HepG2 (cell line): Measurements from ENCODE around the gene MCU. TPM values are rescaled to one million over a fixed set of nuclear protein-coding genes. Genes with fewer than 3 reads are reported as not detected.

ENCODE experiments used
- CHD4 ChIP-seq: fragments of 200-600 bp; sonication (generic); IDR thresholded peaks from 2 replicates; pipeline ENCODE4 v1.7.0; 2017; ENCODE audit warnings: mild to moderate bottlenecking, low read length, borderline replicate concordance
- ETS1 ChIP-seq: sonication (generic); formaldehyde crosslinking; IDR thresholded peaks from 2 replicates; pipeline ENCODE4 v1.4.0; 2020; ENCODE audit warnings: missing genetic modification reagents
- MATR3 ChIP-seq: sonication (generic); formaldehyde crosslinking; IDR thresholded peaks from 2 replicates; pipeline ENCODE4 v1.4.0; 2020; ENCODE audit warnings: missing genetic modification reagents
- NBN ChIP-seq: fragments of 450-650 bp; conservative IDR thresholded peaks from 2 replicates; pipeline ENCODE4 v1.6.1; 2017
- NR2F6 ChIP-seq, 2 experiments: IDR thresholded peaks; 2 replicates each; pipeline ENCODE4 v1.6.1; 2016; ENCODE audit warnings: antibody characterized with exemption in 1 of 2, mild to moderate bottlenecking in 1 of 2
- REST ChIP-seq, 2 experiments: IDR thresholded peaks; 2 replicates each; pipeline ENCODE4 v1.6.1; 2011 to 2012; ENCODE audit warnings: low read length in 2 of 2, borderline replicate concordance in 1 of 2, low read depth in 1 of 2, mild to moderate bottlenecking in 1 of 2, moderate library complexity in 1 of 2
- RORA ChIP-seq: sonication (generic); formaldehyde crosslinking; IDR thresholded peaks from 2 replicates; pipeline ENCODE4 v1.5.0; 2020; ENCODE audit warnings: mild to moderate bottlenecking, missing genetic modification reagents, moderate library complexity
- SUZ12 ChIP-seq: fragments of 150-350 bp; IDR thresholded peaks from 2 replicates; pipeline ENCODE4 v1.6.1; 2014; ENCODE audit warnings: low read depth, low read length
- ZBTB33 ChIP-seq: sonication (generic); formaldehyde crosslinking; IDR thresholded peaks from 2 replicates; pipeline ENCODE4 v1.4.0; 2020; ENCODE audit warnings: missing genetic modification reagents
- ZGPAT ChIP-seq: IDR thresholded peaks from 2 replicates; pipeline ENCODE4 v1.6.1; 2016; ENCODE audit warnings: mild to moderate bottlenecking
- ZNF280B ChIP-seq: sonication (generic); formaldehyde crosslinking; IDR thresholded peaks from 2 replicates; pipeline ENCODE4 v1.5.0; 2020; ENCODE audit warnings: missing genetic modification reagents, mild to moderate bottlenecking, borderline replicate concordance
- ZNF580 ChIP-seq: IDR thresholded peaks from 2 replicates; pipeline ENCODE4 v1.6.1; 2016; ENCODE audit warnings: low read depth, borderline replicate concordance
- ZNF605 ChIP-seq: sonication (generic); formaldehyde crosslinking; IDR thresholded peaks from 2 replicates; pipeline ENCODE4 v1.8.0; 2022; ENCODE audit warnings: mild to moderate bottlenecking, missing genetic modification reagents
- ZNF75D ChIP-seq: sonication (generic); formaldehyde crosslinking; IDR thresholded peaks from 2 replicates; pipeline ENCODE4 v1.8.1; 2023; ENCODE audit warnings: missing genetic modification reagents, mild to moderate bottlenecking, borderline replicate concordance
- polyA plus RNA-seq, 8 experiments: library from polyadenylated mRNA; depleted of rRNA in 3 of 8; stranded (reverse) in 7 of 8; unstranded in 1 of 8; fragments of >200 nt; fragmentation: Illumina TruSeq in 4 of 8; extraction: Trizol in 4 of 8; gene quantifications; 2 replicates each; pipeline versions ENCODE4 v1.2.1 to v1.2.3, GENCODE V29; 2011 to 2016; ENCODE audit warnings: low read depth in 4 of 8, missing spikeins in 1 of 8, mixed read lengths in 1 of 8; ENCODE audit not compliant: insufficient read depth in 1 of 8
- total RNA-seq, 5 experiments: library from RNA; depleted of rRNA; stranded (reverse); fragments of >200 nt; fragmentation: Illumina TruSeq; extraction: Trizol; gene quantifications; 2 replicates each; pipeline ENCODE4 v1.2.3, GENCODE V29; 2016; ENCODE audit warnings: low read depth in 1 of 5

MCU gene
- total and polyA plus RNA-seq, 2 of the 13 experiments (the other 11 are each of a cell fraction or from before 2014, with no cell fraction given): 25.9 to 64.5 TPM

- no peak for TF ChIP-seq ZBTB33 (CRISPR knock-in tag)
- peak; percentile 44; the same call in 1 of the 2 replicates for TF ChIP-seq ZNF580 (CRISPR knock-in tag)
- no peak for TF ChIP-seq ZNF605 (CRISPR knock-in tag)
- no peak for TF ChIP-seq NBN
- no peak for TF ChIP-seq NR2F6 (IDR thresholded peaks at IDR 0.05)
- TF ChIP-seq NR2F6 (CRISPR knock-in tag; IDR thresholded peaks at IDR 0.05): 0 out of 2 replicates have a peak, but pooled peaks have one; percentile 21
- no peak for TF ChIP-seq CHD4
- no peak; the same call in 1 of the 2 replicates for TF ChIP-seq ZNF280B
- no peak for TF ChIP-seq SUZ12
- no peak for TF ChIP-seq MATR3 (CRISPR knock-in tag)
- no peak for TF ChIP-seq RORA (CRISPR knock-in tag)
- no peak for TF ChIP-seq ZNF75D (CRISPR knock-in tag)
- no peak for TF ChIP-seq ETS1 (CRISPR knock-in tag)
- TF ChIP-seq REST (IDR thresholded peaks at IDR 0.05; ENCODE audit: borderline replicate concordance in 1 of 2, low read depth in 1 of 2, low read length in 2 of 2): peak in 1 of 2 experiments; percentile 85; a peak in 2 of 4 replicates
- TF ChIP-seq ZGPAT: no peak
Measured at GRCh38 chr10:72691863-72692743, at the start of gene MCU (continued).
